Stimulated activated effector memory CD8-positive, alpha-beta T cell treated with anti-CD3 and anti-CD28 coated beads, Interleukin-12 subunit alpha, Interleukin-12 subunit beta, amount 100 ng/mL, for 72 hours (primary cell): ENCODE data around the gene ACVR1B.

Experiments used
- ATAC-seq: fragments of 150-1000 bp; cut with Tn5 transposase; 2 replicates; pipeline ENCODE4 v1.10.0; 2021
- DNase-seq, 2 donors: peaks; one replicate each; pipeline ENCODE4 v3.0.0; 2021 to 2022; ENCODE audit warnings: low spot score in 2 of 2
- H3K27ac Mint-ChIP-seq: one replicate; pipeline ENCODE4 v1.8.0; 2022; ENCODE audit warnings: mild to moderate bottlenecking, mixed read lengths
- H3K36me3 Mint-ChIP-seq: one replicate; pipeline ENCODE4 v1.8.0; 2022; ENCODE audit warnings: mild to moderate bottlenecking, mixed read lengths
- H3K4me1 Mint-ChIP-seq: one replicate; pipeline ENCODE4 v1.8.0; 2022; ENCODE audit warnings: mixed read lengths
- H3K4me3 Mint-ChIP-seq: one replicate; pipeline ENCODE4 v1.8.0; 2022; ENCODE audit warnings: mild to moderate bottlenecking, mixed read lengths
- H3K9me3 Mint-ChIP-seq: one replicate; pipeline ENCODE4 v1.8.0; 2022; ENCODE audit warnings: mixed read lengths

Gene ACVR1B

GRCh38 chr12:51913071-51914033 lies 38.1 kb upstream of the ACVR1B start:
- Mint-ChIP-seq H3K4me3 (no peak overlapping the region), H3K27ac (no peak overlapping the region), H3K4me1 (no peaks in the 10 kb centered on the region), H3K9me3 (no peaks in the 10 kb centered on the region), H3K36me3 (no peaks in the 10 kb centered on the region)
- ATAC-seq (no peak), DNase-seq (no peak)

GRCh38 chr12:51914034-51914923 lies 37.2 kb upstream of the ACVR1B start:
- Mint-ChIP-seq H3K4me3 (no peak overlapping the region), H3K27ac (no peak overlapping the region), H3K9me3 (no peaks in the 10 kb centered on the region), H3K36me3 (no peaks in the 10 kb centered on the region), H3K4me1 (no peaks in the 10 kb centered on the region)
- DNase-seq = no peak
- ATAC-seq = no peak

GRCh38 chr12:51915003-51915625 lies 36.4 kb upstream of the ACVR1B start:
- DNase-seq (no peak), ATAC-seq (no peak)
- H3K27ac Mint-ChIP-seq = no peak overlapping the region
- no peak overlapping the region for H3K4me3 Mint-ChIP-seq
- H3K4me1 Mint-ChIP-seq = no peaks in the 10 kb centered on the region
- H3K9me3 Mint-ChIP-seq = no peaks in the 10 kb centered on the region
- H3K36me3 Mint-ChIP-seq = no peaks in the 10 kb centered on the region

GRCh38 chr12:51915951-51916350 lies 35.5 kb upstream of the ACVR1B start:
- Mint-ChIP-seq H3K9me3 (no peaks in the 10 kb centered on the region), H3K4me3 (no peak overlapping the region), H3K27ac (no peak overlapping the region), H3K36me3 (no peaks in the 10 kb centered on the region), H3K4me1 (no peaks in the 10 kb centered on the region)
- ATAC-seq = no peak
- DNase-seq = no peak

GRCh38 chr12:51917041-51917590 lies 34.4 kb upstream of the ACVR1B start:
- Mint-ChIP-seq H3K4me3 (no peak overlapping the region), H3K4me1 (no peaks in the 10 kb centered on the region), H3K9me3 (no peaks in the 10 kb centered on the region), H3K36me3 (no peaks in the 10 kb centered on the region), H3K27ac (no peak overlapping the region)
- ATAC-seq = no peak
- DNase-seq = no peak

- no peak for DNase-seq
- ATAC-seq = no peak
- no peak overlapping the region for H3K27ac Mint-ChIP-seq
- H3K36me3 Mint-ChIP-seq = no peaks in the 10 kb centered on the region
- H3K9me3 Mint-ChIP-seq = no peaks in the 10 kb centered on the region
- H3K4me1 Mint-ChIP-seq = no peaks in the 10 kb centered on the region
- H3K4me3 Mint-ChIP-seq = no peak overlapping the region
Measured at GRCh38 chr12:51917746-51918453, 33.6 kb upstream of the ACVR1B start.

- Mint-ChIP-seq H3K4me3 (no peak overlapping the region), H3K27ac (no peak overlapping the region), H3K4me1 (peaks cover 20% of the 10 kb centered on the region), H3K9me3 (no peaks in the 10 kb centered on the region), H3K36me3 (no peaks in the 10 kb centered on the region)
- DNase-seq (no peak), ATAC-seq (no peak)
Measured at GRCh38 chr12:51920046-51920445, 31.5 kb upstream of the ACVR1B start.

- DNase-seq (no peak), ATAC-seq (no peak)
- Mint-ChIP-seq H3K4me3 (no peak overlapping the region), H3K4me1 (peaks cover 23% of the 10 kb centered on the region), H3K9me3 (no peaks in the 10 kb centered on the region), H3K27ac (no peak overlapping the region), H3K36me3 (no peaks in the 10 kb centered on the region)
Measured at GRCh38 chr12:51921017-51921725, 30.3 kb upstream of the ACVR1B start.

- peaks cover 23% of the 10 kb centered on the region for H3K4me1 Mint-ChIP-seq
Measured at GRCh38 chr12:51922146-51922545, 29.4 kb upstream of the ACVR1B start.

GRCh38 chr12:51922762-51923505 lies 28.6 kb upstream of the ACVR1B start:
- Mint-ChIP-seq H3K4me1 (peaks cover 23% of the 10 kb centered on the region), H3K4me3 (peak overlapping the region; percentile 43), H3K36me3 (no peaks in the 10 kb centered on the region), H3K27ac (peak overlapping the region; percentile 81), H3K9me3 (no peaks in the 10 kb centered on the region)
- ATAC-seq (no peak), DNase-seq (no peak)

More at GRCh38 chr12:51922146-51922545, 29.4 kb upstream of the ACVR1B start:
- Mint-ChIP-seq H3K4me3 (no peak overlapping the region), H3K9me3 (no peaks in the 10 kb centered on the region), H3K36me3 (no peaks in the 10 kb centered on the region), H3K27ac (no peak overlapping the region)
- ATAC-seq = no peak
- no peak for DNase-seq

GRCh38 chr12:51923506-51924365 lies 27.8 kb upstream of the ACVR1B start:
- Mint-ChIP-seq H3K4me1 (peaks cover 23% of the 10 kb centered on the region), H3K4me3 (peak overlapping the region; percentile 43), H3K27ac (peak overlapping the region; percentile 81), H3K36me3 (no peaks in the 10 kb centered on the region), H3K9me3 (no peaks in the 10 kb centered on the region)
- ATAC-seq = peak; percentile 71
- peak; percentile 56 to 71 for DNase-seq

- H3K36me3 Mint-ChIP-seq = no peaks in the 10 kb centered on the region
- DNase-seq = no peak
- H3K4me1 Mint-ChIP-seq = peaks cover 23% of the 10 kb centered on the region
- peak overlapping the region; percentile 81 for H3K27ac Mint-ChIP-seq
- no peak overlapping the region for H3K4me3 Mint-ChIP-seq
- ATAC-seq = peak; percentile 74
- no peaks in the 10 kb centered on the region for H3K9me3 Mint-ChIP-seq
Measured at GRCh38 chr12:51924551-51925319, 26.8 kb upstream of the ACVR1B start.
